IPS-15b (cell line): ENCODE data around the gene TBC1D22A.

Experiments used
- H3K27me3 ChIP-seq: one replicate; pipeline ENCODE4 v1.6.1; 2013; ENCODE audit warnings: low read length; ENCODE audit not compliant: control insufficient read depth, insufficient read depth
- H3K36me3 ChIP-seq: one replicate; pipeline ENCODE4 v1.6.1; 2013; ENCODE audit warnings: low read length; ENCODE audit not compliant: control insufficient read depth, insufficient read depth
- H3K4me1 ChIP-seq: one replicate; pipeline ENCODE4 v1.6.1; 2013; ENCODE audit warnings: mild to moderate bottlenecking, low read length; ENCODE audit not compliant: control insufficient read depth, insufficient read depth
- H3K4me3 ChIP-seq: one replicate; pipeline ENCODE4 v1.5.1; 2013; ENCODE audit warnings: low read depth, low read length
- H3K9ac ChIP-seq: one replicate; pipeline ENCODE4 v1.6.1; 2013; ENCODE audit warnings: low read depth, mild to moderate bottlenecking, low read length
- H3K9me3 ChIP-seq: one replicate; pipeline ENCODE4 v1.6.1; 2013; ENCODE audit warnings: mild to moderate bottlenecking, low read length; ENCODE audit not compliant: control insufficient read depth, insufficient read depth

TBC1D22A gene

DNA sequence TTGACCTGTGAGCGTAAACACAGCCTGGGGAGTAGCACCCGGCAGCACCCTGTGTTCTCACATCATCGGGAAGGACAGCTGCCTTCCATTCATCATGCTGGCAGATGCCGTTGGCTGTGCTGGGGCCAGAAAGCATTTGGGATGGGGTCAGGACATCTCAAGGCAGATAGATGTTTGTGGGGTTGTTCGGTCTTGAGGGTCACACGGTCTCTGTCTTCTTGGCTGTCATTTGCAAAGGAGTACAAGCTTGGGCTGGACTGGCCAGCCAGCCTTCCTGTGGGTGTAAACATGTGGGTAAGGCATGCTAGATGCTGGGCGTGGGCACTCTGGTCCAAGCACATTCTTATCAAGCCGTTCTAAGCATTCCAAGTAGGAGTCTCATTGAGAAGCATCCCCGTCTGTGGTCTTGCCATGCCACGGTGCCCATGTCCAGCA lies 81.4 kb downstream of the TBC1D22A start:
- no peaks in the 10 kb centered on the region for H3K4me1 ChIP-seq
- no peaks in the 10 kb centered on the region for H3K9me3 ChIP-seq
- H3K9ac ChIP-seq, result no peak overlapping the region
- no peaks in the 10 kb centered on the region for H3K36me3 ChIP-seq
- no peaks in the 10 kb centered on the region for H3K27me3 ChIP-seq
- H3K4me3 ChIP-seq, result no peak overlapping the region

DNA sequence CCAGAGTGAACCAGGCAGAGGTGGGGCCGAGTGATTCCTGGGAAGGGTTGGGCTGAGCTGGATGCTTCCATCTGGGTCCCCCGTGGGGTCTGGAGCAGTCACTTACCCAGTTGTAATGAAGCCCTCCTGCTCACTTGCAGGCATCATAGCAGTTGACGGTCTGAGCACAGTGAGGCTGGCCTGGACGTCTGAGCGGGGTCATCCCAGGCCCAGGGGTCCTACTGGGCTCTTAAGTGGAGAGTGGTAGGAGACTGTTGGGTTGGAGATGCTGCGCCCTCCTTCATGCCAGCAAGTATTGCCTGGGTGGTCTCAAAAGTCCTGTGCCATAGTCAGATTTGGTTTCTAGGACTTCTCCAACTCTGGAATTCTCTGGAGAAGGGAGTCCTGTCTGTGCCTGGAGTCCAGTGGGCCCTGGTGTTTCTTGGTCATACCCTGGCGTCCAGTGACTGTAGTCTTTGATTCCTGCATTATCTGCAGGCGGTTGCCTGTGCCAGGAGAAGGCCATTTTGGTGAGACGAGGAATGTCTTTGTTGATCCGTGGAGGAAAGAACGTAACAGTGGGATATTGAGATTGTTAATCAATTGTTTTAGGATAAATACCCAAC lies 82.3 kb downstream of the TBC1D22A start:
- Histone ChIP-seq H3K4me1 (no peaks in the 10 kb centered on the region), H3K27me3 (no peaks in the 10 kb centered on the region), H3K4me3 (no peak overlapping the region), H3K9ac (no peak overlapping the region), H3K9me3 (no peaks in the 10 kb centered on the region), H3K36me3 (no peaks in the 10 kb centered on the region)

DNA sequence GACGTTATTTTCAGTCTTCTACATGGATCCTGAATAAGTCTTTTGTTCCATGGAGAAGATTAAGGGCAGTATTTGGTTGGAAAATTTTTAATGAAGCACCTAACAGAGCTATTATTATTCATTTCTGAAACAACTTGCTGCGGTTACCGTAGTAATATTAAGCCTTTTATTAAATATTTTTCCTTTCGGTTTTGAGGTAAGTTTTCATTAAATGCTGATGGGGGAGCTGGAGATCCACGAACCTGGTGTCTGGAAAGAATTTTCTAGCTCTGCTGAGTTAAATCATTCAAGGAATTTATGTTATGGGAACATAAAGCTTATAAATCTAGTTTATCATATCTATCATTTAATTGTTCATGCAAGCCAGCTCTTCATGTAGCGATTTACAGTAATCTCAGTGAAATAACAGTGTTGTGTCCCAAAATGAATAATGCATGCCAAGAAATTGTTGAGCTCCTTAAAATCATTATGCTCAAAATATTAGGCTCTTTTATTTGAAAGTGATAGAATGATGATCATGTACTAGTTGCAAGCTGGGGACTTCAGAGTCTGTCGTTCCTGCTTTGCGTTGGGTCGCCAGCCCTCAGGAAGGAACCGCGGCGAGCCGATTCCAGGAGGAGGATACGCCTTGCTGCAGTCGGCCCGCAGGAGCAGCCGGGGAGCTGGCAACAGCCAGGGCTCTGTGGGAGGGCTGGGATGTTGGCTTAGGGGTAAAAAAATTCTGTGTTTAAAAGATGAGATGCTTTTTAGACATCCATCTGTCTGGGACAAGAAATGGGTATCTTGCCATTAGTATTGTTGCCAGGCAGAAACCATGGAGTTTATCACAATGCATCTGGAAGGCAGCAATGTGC lies 83.1 kb downstream of the TBC1D22A start:
- Histone ChIP-seq H3K4me3 (no peak overlapping the region), H3K4me1 (no peaks in the 10 kb centered on the region), H3K36me3 (no peaks in the 10 kb centered on the region), H3K9ac (no peak overlapping the region), H3K27me3 (no peaks in the 10 kb centered on the region), H3K9me3 (no peaks in the 10 kb centered on the region)

DNA sequence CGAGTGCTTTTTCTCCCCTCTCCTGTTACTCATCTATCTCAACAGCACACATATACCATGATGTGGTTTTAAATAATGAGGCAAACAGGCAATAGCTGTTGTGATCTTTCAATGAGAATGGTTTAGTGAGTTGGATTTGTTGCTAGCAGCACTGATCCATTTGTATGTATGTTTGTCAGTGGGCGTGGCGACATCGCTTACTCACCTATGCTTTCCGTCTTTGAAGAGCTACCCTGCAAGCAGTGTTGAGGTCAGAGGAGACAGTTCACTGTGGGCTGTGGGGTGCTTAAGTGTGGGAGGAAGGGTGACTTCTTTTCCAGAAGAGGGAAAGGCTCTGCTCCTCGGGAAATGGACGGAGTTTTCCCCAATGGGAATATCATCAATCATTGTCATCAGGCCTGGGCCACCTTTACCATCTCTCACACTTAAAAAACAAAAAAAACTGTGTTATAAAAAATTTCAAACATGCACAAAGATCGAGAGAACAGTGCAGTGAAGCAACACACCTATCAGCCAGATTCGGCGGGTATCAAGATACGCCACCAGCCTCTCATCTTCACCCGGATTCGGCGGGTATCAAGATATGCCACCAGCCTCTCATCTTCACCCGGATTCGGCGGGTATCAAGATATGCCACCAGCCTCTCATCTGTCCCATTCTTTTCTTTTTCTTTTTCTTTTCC lies 83.8 kb downstream of the TBC1D22A start:
- Histone ChIP-seq H3K36me3 (no peaks in the 10 kb centered on the region), H3K4me1 (no peaks in the 10 kb centered on the region), H3K9ac (no peak overlapping the region), H3K4me3 (no peak overlapping the region), H3K9me3 (no peaks in the 10 kb centered on the region), H3K27me3 (no peaks in the 10 kb centered on the region)

DNA sequence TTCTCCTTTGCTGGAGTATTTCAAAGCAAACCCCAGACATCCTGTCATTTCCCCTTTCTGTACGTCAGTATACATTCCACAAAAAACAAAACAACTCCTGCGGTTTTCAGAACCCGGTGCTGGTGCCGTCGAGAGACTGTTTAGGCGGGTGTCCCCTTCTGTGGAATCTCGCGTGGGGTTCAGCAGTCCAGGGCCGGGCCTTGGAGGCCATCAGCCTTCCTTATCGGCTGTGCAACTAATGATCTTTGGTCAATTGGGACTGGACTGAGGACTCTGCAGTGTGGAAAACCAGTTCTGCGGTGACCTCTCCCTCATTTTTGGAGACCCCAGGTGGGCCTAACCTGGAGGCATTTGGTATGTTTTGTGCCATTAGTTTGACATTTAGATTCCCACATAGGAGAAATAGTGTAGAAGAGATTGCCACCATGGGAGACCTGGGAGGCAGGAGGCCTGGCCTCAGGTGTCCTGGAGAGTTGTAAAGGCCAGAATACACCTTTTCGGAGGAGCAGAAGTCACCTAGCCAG lies 84.4 kb downstream of the TBC1D22A start:
- Histone ChIP-seq H3K4me3 (no peak overlapping the region), H3K4me1 (no peaks in the 10 kb centered on the region), H3K36me3 (no peaks in the 10 kb centered on the region), H3K27me3 (no peaks in the 10 kb centered on the region), H3K9me3 (no peaks in the 10 kb centered on the region), H3K9ac (no peak overlapping the region)

DNA sequence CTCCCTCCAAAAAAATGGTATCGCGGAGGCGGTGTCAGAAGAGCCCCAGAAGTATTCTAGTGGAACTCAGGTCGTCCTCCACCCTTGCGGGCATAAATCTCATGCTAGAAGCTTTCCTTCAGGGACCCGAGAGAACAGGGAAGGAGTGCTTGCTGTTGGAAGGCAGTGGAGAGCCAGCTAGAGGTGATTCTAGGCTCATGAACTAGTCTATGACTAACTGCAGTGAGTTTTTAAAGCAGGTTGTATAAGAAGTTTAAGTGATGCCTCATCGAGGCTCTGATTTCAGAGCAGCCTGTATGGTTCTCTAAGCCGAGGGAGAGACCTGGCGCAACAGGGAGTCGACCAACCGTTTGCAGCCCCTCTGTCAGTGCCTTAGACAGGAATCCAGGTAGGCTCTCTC lies 85.7 kb downstream of the TBC1D22A start:
- Histone ChIP-seq H3K27me3 (no peaks in the 10 kb centered on the region), H3K9ac (no peak overlapping the region), H3K4me3 (no peak overlapping the region), H3K4me1 (no peaks in the 10 kb centered on the region), H3K36me3 (no peaks in the 10 kb centered on the region), H3K9me3 (no peaks in the 10 kb centered on the region)

DNA sequence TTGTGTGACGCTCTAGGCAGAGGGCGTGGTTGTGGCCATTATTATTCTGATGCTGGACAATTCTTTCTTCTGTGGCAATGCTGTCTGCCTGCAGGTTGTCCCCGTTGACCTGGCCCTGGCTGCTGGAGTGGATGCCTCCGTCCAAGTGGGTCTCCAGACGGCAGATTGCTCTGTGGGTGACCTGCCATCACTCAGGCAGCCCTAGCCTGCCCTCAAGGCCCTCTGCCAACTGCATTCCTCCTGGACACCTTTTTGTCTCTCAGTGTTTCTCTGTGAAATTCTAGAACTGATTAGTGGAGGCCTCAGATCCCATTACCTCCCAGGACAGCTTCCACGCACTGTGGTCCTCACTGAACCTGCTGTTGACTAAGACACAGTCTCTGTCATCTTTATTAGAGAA lies 86.7 kb downstream of the TBC1D22A start:
- Histone ChIP-seq H3K4me3 (no peak overlapping the region), H3K4me1 (no peaks in the 10 kb centered on the region), H3K9me3 (no peaks in the 10 kb centered on the region), H3K27me3 (no peaks in the 10 kb centered on the region), H3K9ac (no peak overlapping the region), H3K36me3 (no peaks in the 10 kb centered on the region)

DNA sequence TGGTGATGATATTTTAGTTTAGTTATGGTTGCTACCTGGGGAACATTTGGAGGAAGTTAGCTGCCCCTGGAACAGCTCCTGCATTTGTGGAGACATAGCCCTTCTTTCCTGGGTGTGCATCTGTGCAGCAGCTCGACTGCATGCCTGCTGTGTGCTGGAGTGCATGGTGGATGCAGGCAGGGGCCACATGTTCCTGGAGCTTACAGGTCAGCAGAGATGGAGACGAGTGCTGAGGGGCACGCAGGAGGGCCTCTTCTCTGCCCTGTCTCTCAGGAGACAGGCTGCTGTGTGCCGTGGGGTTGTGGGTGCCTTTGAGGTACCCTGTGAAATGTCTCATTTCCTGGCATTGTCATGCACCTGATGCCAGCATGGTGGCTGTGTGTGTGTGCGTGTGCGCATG lies 87.5 kb downstream of the TBC1D22A start:
- Histone ChIP-seq H3K27me3 (no peaks in the 10 kb centered on the region), H3K4me3 (no peak overlapping the region), H3K9me3 (no peaks in the 10 kb centered on the region), H3K36me3 (no peaks in the 10 kb centered on the region), H3K4me1 (no peaks in the 10 kb centered on the region), H3K9ac (no peak overlapping the region)

DNA sequence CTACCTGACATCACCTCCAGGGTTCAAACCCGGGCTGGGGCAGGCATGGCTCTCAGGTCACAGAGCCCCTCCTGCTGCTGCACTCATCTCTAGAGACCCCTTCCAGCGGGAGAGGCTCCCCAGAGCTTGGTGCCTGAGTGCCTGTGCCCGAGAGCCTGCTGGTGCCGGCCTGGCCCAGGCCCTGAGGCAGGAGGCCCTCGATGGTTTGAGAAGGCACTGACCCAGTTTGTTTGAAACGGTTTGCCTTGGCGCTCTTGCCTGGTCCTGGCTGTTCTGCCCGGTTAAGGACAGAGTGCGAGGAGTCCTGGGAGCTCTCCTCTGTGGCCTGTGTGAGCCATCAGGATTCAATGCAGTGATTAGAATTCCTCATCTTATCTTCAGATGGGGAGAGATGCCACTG lies 88.9 kb downstream of the TBC1D22A start:
- H3K36me3 ChIP-seq, result no peaks in the 10 kb centered on the region
- no peaks in the 10 kb centered on the region for H3K9me3 ChIP-seq
- no peaks in the 10 kb centered on the region for H3K4me1 ChIP-seq

DNA sequence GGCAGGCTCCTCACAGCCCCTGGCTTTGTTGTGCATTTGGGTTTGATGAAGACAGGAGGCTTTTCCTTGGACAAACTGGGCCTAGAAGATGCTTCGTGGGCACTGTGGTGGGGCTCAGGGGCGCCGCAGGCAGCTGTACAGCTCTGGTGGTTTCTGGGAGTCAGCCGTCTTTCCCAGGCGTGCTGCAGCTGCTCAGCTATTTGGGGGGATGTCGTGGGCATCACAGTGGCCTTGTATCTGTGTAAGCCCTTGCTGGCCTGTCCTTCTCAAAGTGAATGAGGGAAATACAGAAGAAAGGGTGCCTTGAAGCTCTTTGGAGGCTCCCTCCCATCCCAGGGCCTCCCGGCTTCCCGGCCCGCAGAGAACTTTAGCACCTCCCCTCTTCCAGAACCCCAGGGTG lies 89.5 kb downstream of the TBC1D22A start:
- no peaks in the 10 kb centered on the region for H3K36me3 ChIP-seq
- no peak overlapping the region for H3K9ac ChIP-seq
- H3K4me3 ChIP-seq, result no peak overlapping the region
- H3K27me3 ChIP-seq, result no peaks in the 10 kb centered on the region
- H3K4me1 ChIP-seq, result no peaks in the 10 kb centered on the region
- no peaks in the 10 kb centered on the region for H3K9me3 ChIP-seq

More for the DNA sequence above, 88.9 kb downstream of the TBC1D22A start:
- Histone ChIP-seq H3K4me3 (no peak overlapping the region), H3K27me3 (no peaks in the 10 kb centered on the region), H3K9ac (no peak overlapping the region)

DNA sequence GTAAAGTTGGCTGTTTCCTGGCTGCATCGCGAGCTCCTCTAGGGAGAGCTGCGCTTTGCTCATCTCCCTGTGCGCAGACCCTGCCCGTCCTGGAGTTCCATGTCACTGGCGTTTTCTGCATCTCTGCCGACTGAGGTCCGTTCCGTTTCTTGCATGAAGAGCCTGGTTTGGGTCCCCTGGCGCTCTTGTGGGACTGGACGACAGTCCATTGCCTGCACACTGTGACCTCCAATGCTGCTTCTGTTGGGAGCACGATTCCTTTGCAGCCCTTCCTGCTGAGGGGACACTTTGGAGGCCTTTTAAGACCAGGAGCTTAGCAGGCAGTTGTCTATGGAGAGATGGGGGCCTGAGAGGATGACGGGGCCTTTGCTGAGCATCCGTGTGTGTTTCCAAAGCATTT lies 90.3 kb downstream of the TBC1D22A start:
- Histone ChIP-seq H3K9ac (no peak overlapping the region), H3K4me3 (no peak overlapping the region), H3K9me3 (no peaks in the 10 kb centered on the region), H3K27me3 (no peaks in the 10 kb centered on the region), H3K36me3 (no peaks in the 10 kb centered on the region), H3K4me1 (no peaks in the 10 kb centered on the region)
